Spleen (tissue), 11 donors: Measurements from ENCODE around the gene SLC25A44. TPM values are rescaled to one million over a fixed set of nuclear protein-coding genes. Genes with fewer than 3 reads are reported as not detected.
"Not testable (repeated sequence)": the region's sequence is repeated elsewhere in the genome, so short reads cannot be mapped to it uniquely, and the experiment has no call there.

ENCODE experiments used
- DNase-seq: peaks from one replicate; pipeline ENCODE4 v3.0.0-alpha.2; 2020
- H3K27ac ChIP-seq, 8 donors: fragments of 200-600 bp; sonication (generic) in 7 of 8; 1 replicate in 4 of 8; 2 replicates in 4 of 8; pipeline versions ENCODE4 v1.5.0 to v1.8.0; 2016 to 2021; ENCODE audit warnings: inconsistent platforms in 4 of 8, mild to moderate bottlenecking in 4 of 8, moderate library complexity in 1 of 8
- H3K27me3 ChIP-seq, 7 donors: fragments of 200-600 bp; sonication (generic) in 6 of 7; replicated peaks in 1 of 7; 1 replicate in 4 of 7; 2 replicates in 3 of 7; pipeline versions ENCODE4 v1.5.0 to v1.8.0; 2016 to 2021; ENCODE audit warnings: inconsistent platforms in 3 of 7, mild to moderate bottlenecking in 1 of 7
- H3K36me3 ChIP-seq, 6 donors: fragments of 200-600 bp; sonication (generic) in 5 of 6; 1 replicate in 4 of 6; 2 replicates in 2 of 6; pipeline versions ENCODE4 v1.5.0 to v1.8.0; 2016 to 2021; ENCODE audit warnings: inconsistent platforms in 2 of 6
- H3K4me1 ChIP-seq, 6 donors: fragments of 200-600 bp; sonication (generic) in 5 of 6; 1 replicate in 3 of 6; 2 replicates in 3 of 6; pipeline versions ENCODE4 v1.5.0 to v1.8.0; 2016 to 2021; ENCODE audit warnings: inconsistent platforms in 3 of 6
- H3K4me3 ChIP-seq, 8 donors: fragments of 200-600 bp; sonication (generic) in 7 of 8; 1 replicate in 4 of 8; 2 replicates in 4 of 8; pipeline versions ENCODE4 v1.5.0 to v1.8.0; 2016 to 2021; ENCODE audit warnings: inconsistent platforms in 4 of 8, mild to moderate bottlenecking in 4 of 8, moderate library complexity in 2 of 8
- H3K9me3 ChIP-seq, 8 donors: fragments of 200-600 bp; sonication (generic) in 7 of 8; 1 replicate in 4 of 8; 2 replicates in 4 of 8; pipeline versions ENCODE4 v1.5.0 to v1.8.0; 2016 to 2021; ENCODE audit warnings: inconsistent platforms in 4 of 8
- POLR2A ChIP-seq, 3 donors: fragments of 450-650 bp; IDR thresholded peaks; one replicate each; pipeline ENCODE4 v1.5.1; 2017; ENCODE audit warnings: antibody characterized with exemption in 3 of 3, mild to moderate bottlenecking in 1 of 3
- POLR2AphosphoS5 ChIP-seq, 3 donors: sonication (generic); formaldehyde crosslinking; IDR thresholded peaks; one replicate each; pipeline ENCODE4 v1.5.1; 2017; ENCODE audit warnings: antibody characterized with exemption in 3 of 3
- WGBS, 5 donors: extraction: QIAGEN DNeasy Blood & Tissue Kit in 3 of 5; methylation state at CpG; one replicate each; pipeline versions ENCODE4 v1.1.5 to v1.1.7; 2013 to 2018; 5-methylcytosine and 5-hydroxymethylcytosine counted together
- intact Hi-C: fragments of 100-400 bp; cut with DNase I; formaldehyde crosslinking; loops from one replicate; pipeline ENCODE4 v1.15.0; 2023; ENCODE audit warnings: low total_unique reads
- polyA plus RNA-seq, 3 donors: library from polyadenylated mRNA; stranded (reverse); fragments of 200-250 nt; gene quantifications; one replicate each; pipeline ENCODE4 v1.2.1, GENCODE V29; 2013
- total RNA-seq, 7 donors: library from RNA; depleted of rRNA in 3 of 7; stranded (reverse); fragments of >200 nt in 3 of 7; fragmentation: NEBNext Ultra II Directional in 4 of 7; extraction: Animal tissue kit (Norgen Biotek cat#: 25700) in 4 of 7; gene quantifications; one replicate each; pipeline versions ENCODE4 v1.1.0 to v1.2.1, GENCODE V29; 2016 to 2021
- TF ChIP-seq, protein P1 (sequence below), 11 experiments: fragments of 200-600 bp in 7 of 11; fragments of 450-650 bp in 4 of 11; sonication (generic) in 4 of 11; IDR thresholded peaks in 8 of 11; conservative IDR thresholded peaks in 3 of 11; 1 replicate in 7 of 11; 2 replicates in 4 of 11; pipeline versions ENCODE4 v1.4.0 to v1.8.0; 2016 to 2021; ENCODE audit warnings: antibody characterized with exemption in 11 of 11, inconsistent platforms in 4 of 11, mild to moderate bottlenecking in 1 of 11
- donor health status: healthy with polysubstance abuse.
- donor health status: DM: no; HTN: no; CAD: no; lungs with moderate emphysema.
- donor health status: DM: no; HTN: no; CAD: no.
- donor health status: Bipolar disorder and iron deficiency.
- donor health status: healthy.
- donor health status: DM: no; HTN: no; CAD: no.
- donor health status: DM: yes; HTN: yes; CAD: no.

Gene SLC25A44
- total and polyA plus RNA-seq, 10 donors = 4.8 to 32.7 (median 24.8) TPM

DNA sequence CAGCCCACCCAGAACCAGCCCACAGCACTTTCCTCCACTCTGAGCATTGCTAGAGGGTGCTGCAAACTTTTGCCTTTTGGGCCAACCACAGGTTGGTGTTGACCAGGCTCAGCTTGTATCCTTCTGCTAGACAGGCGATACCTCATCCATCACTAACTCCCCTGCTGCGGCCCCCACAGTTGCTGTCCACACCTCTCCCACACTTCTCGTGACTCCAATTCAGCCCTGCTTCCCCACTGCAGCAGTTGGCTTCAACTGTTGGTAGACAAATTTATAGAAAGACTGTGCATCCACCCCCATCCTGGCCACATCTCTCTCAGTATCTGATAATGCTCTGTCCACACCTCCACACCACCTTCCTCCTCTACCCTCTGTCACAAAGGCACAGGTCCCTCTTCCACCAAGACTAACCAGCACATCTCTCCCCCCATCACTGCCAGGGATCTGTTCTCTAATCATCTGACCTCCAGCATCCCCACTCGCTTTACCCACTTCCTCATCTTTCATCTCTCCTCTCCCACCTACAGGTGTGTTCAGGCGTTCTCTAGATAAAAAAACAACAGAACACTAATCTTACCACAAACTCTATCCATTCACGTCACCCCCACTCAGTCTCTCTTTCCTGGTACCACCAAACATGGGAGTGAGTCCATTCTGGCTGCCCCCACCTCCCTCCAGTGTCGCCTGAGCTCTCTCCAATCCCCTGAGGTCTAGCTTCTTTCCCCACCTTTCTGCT, 15.8 kb upstream of the SLC25A44 start:
- Histone ChIP-seq H3K27me3 (no peaks in the 10 kb centered on the region), H3K4me1 (no peaks in the 10 kb centered on the region), H3K9me3 (no peaks in the 10 kb centered on the region), H3K4me3 (no peak overlapping the region), H3K27ac (no peak overlapping the region), H3K36me3 (peaks cover 0 to 57% (median 14%) of the 10 kb centered on the region in 6 donors)
- no peak for DNase-seq
- TF ChIP-seq POLR2AphosphoS5 (IDR thresholded peaks at IDR 0.05) (no peak), POLR2A (IDR thresholded peaks at IDR 0.05) (no peak)
- TF ChIP-seq, protein P1, sequence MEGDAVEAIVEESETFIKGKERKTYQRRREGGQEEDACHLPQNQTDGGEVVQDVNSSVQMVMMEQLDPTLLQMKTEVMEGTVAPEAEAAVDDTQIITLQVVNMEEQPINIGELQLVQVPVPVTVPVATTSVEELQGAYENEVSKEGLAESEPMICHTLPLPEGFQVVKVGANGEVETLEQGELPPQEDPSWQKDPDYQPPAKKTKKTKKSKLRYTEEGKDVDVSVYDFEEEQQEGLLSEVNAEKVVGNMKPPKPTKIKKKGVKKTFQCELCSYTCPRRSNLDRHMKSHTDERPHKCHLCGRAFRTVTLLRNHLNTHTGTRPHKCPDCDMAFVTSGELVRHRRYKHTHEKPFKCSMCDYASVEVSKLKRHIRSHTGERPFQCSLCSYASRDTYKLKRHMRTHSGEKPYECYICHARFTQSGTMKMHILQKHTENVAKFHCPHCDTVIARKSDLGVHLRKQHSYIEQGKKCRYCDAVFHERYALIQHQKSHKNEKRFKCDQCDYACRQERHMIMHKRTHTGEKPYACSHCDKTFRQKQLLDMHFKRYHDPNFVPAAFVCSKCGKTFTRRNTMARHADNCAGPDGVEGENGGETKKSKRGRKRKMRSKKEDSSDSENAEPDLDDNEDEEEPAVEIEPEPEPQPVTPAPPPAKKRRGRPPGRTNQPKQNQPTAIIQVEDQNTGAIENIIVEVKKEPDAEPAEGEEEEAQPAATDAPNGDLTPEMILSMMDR (IDR thresholded peaks at IDR 0.05 in 8 of 11, conservative IDR thresholded peaks at IDR 0.05 in 3 of 11) = no peak
- intact Hi-C loops = no loop called here
- WGBS, 5 donors = 66 to 76% (median 67%) methylated on average over 7 of the region's 7 CpGs

DNA sequence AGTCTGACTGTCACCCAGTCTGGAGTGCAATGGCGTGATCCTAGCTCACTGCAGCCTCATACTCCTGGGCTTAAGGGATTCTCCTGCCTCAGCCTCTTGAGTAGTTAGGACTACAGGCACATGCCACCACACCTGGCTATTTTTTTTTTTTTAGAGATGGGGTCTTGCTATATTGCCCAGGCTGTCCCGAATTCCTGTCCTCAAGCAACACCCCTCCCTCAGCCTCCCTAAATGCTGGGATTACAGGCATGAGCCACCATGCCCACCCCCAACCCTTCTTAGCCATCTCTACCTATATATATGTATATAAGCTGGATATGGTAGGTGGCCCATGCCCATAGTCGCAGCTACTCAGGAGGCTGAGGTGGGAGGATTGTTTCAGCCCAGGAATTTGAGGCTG, 13.4 kb upstream of the SLC25A44 start:
- Histone ChIP-seq H3K4me1 (no peaks in the 10 kb centered on the region), H3K9me3 (no peaks in the 10 kb centered on the region), H3K27ac (no peak overlapping the region), H3K4me3 (no peak overlapping the region), H3K27me3 (no peaks in the 10 kb centered on the region), H3K36me3 (peaks cover 0 to 46% (median 6%) of the 10 kb centered on the region in 6 donors)
- TF ChIP-seq POLR2A (IDR thresholded peaks at IDR 0.05) = no peak
- TF ChIP-seq, protein P1 (IDR thresholded peaks at IDR 0.05 in 8 of 11, conservative IDR thresholded peaks at IDR 0.05 in 3 of 11) = no peak
- TF ChIP-seq POLR2AphosphoS5 (IDR thresholded peaks at IDR 0.05) = no peak
- DNase-seq = no peak
- intact Hi-C loops = no loop called here
- WGBS, 5 donors = 87 to 100% (median 96%) methylated on average over 3 of the region's 3 CpGs

DNA sequence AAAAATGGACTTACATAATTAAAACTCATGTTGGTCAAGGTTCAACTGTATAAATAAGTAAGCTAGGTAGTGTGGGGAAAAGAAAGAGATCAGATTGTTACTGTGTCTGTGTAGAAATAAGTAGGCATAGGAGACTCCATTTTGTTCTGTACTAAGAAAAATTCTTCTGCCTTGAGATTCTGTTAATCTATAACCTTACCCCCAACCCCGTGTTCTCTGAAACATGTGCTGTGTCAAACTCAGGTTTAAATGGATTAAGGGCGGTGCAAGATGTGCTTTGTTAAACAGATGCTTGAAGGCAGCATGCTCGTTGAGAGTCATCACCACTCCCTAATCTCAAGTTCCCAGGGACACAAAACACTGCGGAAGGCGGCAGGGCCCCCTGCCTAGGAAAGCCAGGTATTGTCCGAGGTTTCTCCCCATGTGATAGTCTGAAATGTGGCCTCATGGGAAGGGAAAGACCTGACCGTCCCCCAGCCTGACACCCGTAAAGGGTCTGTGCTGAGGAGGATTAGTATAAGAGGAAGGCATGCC, 12.4 kb upstream of the SLC25A44 start:
- DNase-seq, H3K4me3 ChIP-seq, H3K4me1 ChIP-seq, intact Hi-C loops, H3K27ac ChIP-seq, H3K27me3 ChIP-seq, H3K9me3 ChIP-seq: not testable (repeated sequence)
- H3K36me3 ChIP-seq = peaks cover 0 to 36% (median 5%) of the 10 kb centered on the region in 6 donors
- WGBS, 5 donors = 66 to 85% (median 78%) methylated on average over 8 of the region's 8 CpGs

DNA sequence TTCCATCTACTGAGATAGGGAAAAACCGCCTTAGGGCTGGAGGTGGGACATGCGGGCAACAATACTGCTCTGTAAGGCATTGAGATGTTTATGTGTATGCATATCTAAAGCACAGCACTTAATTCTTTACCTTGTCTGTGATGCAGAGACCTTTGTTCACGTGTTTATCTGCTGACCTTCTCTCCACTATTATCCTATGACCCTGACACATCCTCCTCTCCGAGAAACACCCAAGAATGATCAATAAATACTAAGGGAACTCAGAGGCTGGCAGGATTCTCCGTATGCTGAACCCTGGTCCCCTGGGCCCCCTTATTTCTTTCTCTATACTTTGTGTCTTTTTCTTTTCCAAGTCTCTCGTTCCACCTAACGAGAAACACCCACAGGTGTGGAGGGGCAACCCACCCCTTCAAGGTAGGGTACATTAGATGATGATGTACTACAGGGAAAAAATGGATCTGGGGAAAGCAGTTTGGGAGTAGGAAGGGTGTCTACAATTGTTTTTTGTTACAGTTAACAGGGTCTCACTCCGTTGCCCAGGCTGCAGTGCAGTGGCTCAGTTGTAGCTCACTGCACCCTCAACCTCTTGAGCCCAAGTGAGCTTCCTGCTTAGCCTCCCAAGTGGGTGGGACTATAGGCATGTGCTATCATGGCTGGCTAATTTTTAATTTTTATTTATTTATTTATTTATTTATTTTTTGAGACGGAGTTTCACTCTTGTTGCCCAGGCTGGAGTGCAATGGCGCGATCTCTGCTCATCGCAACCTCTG, 11.7 kb upstream of the SLC25A44 start:
- H3K4me1 ChIP-seq, H3K27me3 ChIP-seq, intact Hi-C loops, DNase-seq, H3K4me3 ChIP-seq, H3K9me3 ChIP-seq, H3K27ac ChIP-seq: not testable (repeated sequence)
- peaks cover 0 to 29% (median under 1%) of the 10 kb centered on the region in 6 donors for H3K36me3 ChIP-seq
- WGBS, 5 donors = 77 to 89% (median 86%) methylated on average over 12 of the region's 12 CpGs

DNA sequence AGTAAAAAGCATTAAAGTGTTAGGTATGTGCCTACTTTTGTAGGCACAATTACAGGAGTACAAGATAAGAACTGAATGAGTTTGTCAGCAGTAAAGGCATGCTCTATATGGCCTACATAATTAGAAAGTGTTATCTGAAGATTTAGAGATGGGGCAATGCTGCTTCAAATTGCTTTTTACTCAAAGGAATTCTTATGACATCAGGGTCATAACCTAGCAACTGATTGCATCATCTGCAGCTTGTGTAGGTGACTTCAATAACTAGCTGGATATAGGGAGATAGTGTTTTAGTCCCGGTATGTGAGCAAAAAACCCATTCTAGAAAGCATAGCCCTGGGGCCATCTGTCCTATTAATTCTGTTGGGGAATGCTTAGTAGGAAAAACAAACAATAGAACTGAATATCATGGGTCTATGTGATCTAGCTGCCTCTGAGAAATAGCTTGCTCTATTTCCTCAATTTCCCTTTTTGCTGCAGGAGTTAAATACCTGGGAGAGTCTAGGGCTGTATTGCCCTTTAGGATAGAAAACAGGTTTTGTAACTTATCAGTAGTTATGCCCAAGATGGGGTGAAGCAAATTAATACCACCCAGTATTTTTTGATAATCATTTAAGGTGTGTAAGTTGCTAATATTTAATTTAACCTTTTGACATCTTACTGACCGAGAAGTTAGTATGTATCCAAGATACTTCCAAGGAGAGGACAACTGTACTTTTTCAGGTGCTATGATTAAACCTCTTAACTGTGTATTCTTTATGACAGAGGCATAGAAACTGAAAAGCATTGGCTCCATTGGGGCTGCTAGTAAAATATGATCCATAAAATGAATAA, 7.3 kb upstream of the SLC25A44 start:
- peaks cover 0 to 16% (median 0%) of the 10 kb centered on the region in 6 donors for H3K36me3 ChIP-seq
- intact Hi-C loops, H3K4me1 ChIP-seq, H3K9me3 ChIP-seq, H3K27me3 ChIP-seq, H3K4me3 ChIP-seq, H3K27ac ChIP-seq, DNase-seq: not testable (repeated sequence)
- WGBS, 5 donors = 89 to 97% (median 90%) methylated on average over 2 of the region's 2 CpGs

DNA sequence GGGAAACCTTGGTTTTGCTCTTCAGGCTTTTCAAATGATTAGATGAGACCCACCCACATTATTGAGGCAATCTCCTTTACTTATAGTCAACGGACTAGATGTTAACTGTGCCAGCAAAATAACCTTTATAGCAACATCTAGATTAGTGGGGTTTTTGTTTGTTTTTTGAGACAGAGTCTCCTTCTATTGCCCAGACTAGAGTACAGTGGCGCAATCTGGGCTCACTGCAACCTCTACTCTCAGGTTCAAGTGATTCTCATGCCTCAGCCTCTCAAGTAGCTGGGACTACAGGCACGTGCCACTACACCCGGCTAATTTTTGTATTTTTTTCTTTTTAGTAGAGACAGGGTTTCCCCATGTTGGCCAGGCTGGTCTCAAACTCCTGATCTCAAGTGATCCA, 3.6 kb upstream of the SLC25A44 start:
- H3K27ac ChIP-seq, intact Hi-C loops, H3K36me3 ChIP-seq, H3K4me3 ChIP-seq, DNase-seq, H3K27me3 ChIP-seq, H3K9me3 ChIP-seq: not testable (repeated sequence)
- 84 to 90% (median 87%) methylated on average over 4 of the region's 4 CpGs for WGBS, 5 donors
- H3K4me1 ChIP-seq = peaks cover 8 to 30% (median 21%) of the 10 kb centered on the region in 6 donors
